Aorta (tissue), 5 donors: Measurements from ENCODE around the gene ATP2A3. TPM values are rescaled to one million over a fixed set of nuclear protein-coding genes. Genes with fewer than 3 reads are reported as not detected.

Experiments used
- ATAC-seq: fragments of 200-7000 bp; cut with Tn5 transposase; one replicate; pipeline ENCODE4 v1.9.1; 2022; ENCODE audit warnings: moderate library complexity; ENCODE audit not compliant: low FRiP score
- DNase-seq, 2 donors: peaks; one replicate each; pipeline ENCODE4 v3.0.0-alpha.2; 2020
- H3K27ac ChIP-seq, 2 donors: one replicate each; pipeline ENCODE4 v1.5.1; 2013; ENCODE audit warnings: low read length in 2 of 2, mild to moderate bottlenecking in 2 of 2, moderate library complexity in 2 of 2, control low read depth in 1 of 2, inconsistent platforms in 1 of 2, low read depth in 1 of 2
- H3K27me3 ChIP-seq, 2 donors: one replicate each; pipeline ENCODE4 v1.6.1; 2013; ENCODE audit warnings: control low read depth in 1 of 2, low read length in 1 of 2, mild to moderate bottlenecking in 1 of 2, moderate library complexity in 1 of 2; ENCODE audit not compliant: insufficient read depth in 2 of 2, control insufficient read depth in 1 of 2
- H3K36me3 ChIP-seq, 2 donors: one replicate each; pipeline ENCODE4 v1.6.1; 2013; ENCODE audit warnings: control low read depth in 1 of 2, low read length in 1 of 2, mild to moderate bottlenecking in 1 of 2; ENCODE audit not compliant: insufficient read depth in 2 of 2, control insufficient read depth in 1 of 2
- H3K4me1 ChIP-seq, 2 donors: one replicate each; pipeline ENCODE4 v1.6.1; 2013; ENCODE audit warnings: low read length in 2 of 2, control low read depth in 1 of 2, mild to moderate bottlenecking in 1 of 2, moderate library complexity in 1 of 2; ENCODE audit not compliant: insufficient read depth in 2 of 2, control insufficient read depth in 1 of 2
- H3K4me3 ChIP-seq, 2 donors: one replicate each; pipeline ENCODE4 v1.5.1; 2013; ENCODE audit warnings: low read length in 2 of 2, control low read depth in 1 of 2, mild to moderate bottlenecking in 1 of 2
- H3K9me3 ChIP-seq: one replicate; pipeline ENCODE4 v1.6.1; 2013; ENCODE audit warnings: mild to moderate bottlenecking, low read length; ENCODE audit not compliant: control insufficient read depth
- WGBS, 2 donors: extraction: QIAGEN DNeasy Blood & Tissue Kit; methylation state at CpG; one replicate each; pipeline ENCODE4 v1.1.7; 2013; 5-methylcytosine and 5-hydroxymethylcytosine counted together
- intact Hi-C, 2 donors: fragments of 100-400 bp; cut with DNase I; formaldehyde crosslinking; loops; one replicate each; pipeline versions ENCODE4 v1.14.2 to v1.15.0; 2022
- long read RNA-seq, 2 donors: library from polyadenylated mRNA; unstranded; transcript quantifications; one replicate each; pipeline ENCODE4 v2.0.0, GENCODE V29; 2020 to 2021
- polyA plus RNA-seq, 2 donors: library from polyadenylated mRNA; stranded (reverse); fragments of 200-250 nt; gene quantifications; one replicate each; pipeline ENCODE4 v1.2.3, GENCODE V29; 2013
- total RNA-seq, 2 donors: library from RNA; stranded (reverse); fragmentation: NEBNext Ultra II Directional; extraction: Animal tissue kit (Norgen Biotek cat#: 25700); gene quantifications; one replicate each; pipeline ENCODE4 v1.2.1, GENCODE V29; 2021
- donor health status: healthy with polysubstance abuse.
- donor health status: Bipolar disorder and iron deficiency.
- donor health status: DM: no; HTN: no; CAD: no.
- donor health status: DM: no; HTN: no; CAD: no.
- donor health status: DM: yes; HTN: yes; CAD: no.

The ATP2A3 gene
- total RNA-seq (10 to 100 TPM; 28.7 to 32.1 TPM), polyA plus RNA-seq (10 to 100 TPM in 1 of 2 donors, 1 to 10 TPM in 1; 7.5 to 88.7 TPM)
- long read RNA-seq, donor 1, partial matches to known transcripts: 15 of 29 reads
- long read RNA-seq, donor 1, other reads (novel, unspliced or antisense): 11 of 29 reads
- long read RNA-seq, donor 2, full-length matches to known transcripts: 3 of 23 reads
- long read RNA-seq, donor 2, partial matches to known transcripts: 13 of 23 reads
- long read RNA-seq, donor 2, other reads (novel, unspliced or antisense): 7 of 23 reads

DNA sequence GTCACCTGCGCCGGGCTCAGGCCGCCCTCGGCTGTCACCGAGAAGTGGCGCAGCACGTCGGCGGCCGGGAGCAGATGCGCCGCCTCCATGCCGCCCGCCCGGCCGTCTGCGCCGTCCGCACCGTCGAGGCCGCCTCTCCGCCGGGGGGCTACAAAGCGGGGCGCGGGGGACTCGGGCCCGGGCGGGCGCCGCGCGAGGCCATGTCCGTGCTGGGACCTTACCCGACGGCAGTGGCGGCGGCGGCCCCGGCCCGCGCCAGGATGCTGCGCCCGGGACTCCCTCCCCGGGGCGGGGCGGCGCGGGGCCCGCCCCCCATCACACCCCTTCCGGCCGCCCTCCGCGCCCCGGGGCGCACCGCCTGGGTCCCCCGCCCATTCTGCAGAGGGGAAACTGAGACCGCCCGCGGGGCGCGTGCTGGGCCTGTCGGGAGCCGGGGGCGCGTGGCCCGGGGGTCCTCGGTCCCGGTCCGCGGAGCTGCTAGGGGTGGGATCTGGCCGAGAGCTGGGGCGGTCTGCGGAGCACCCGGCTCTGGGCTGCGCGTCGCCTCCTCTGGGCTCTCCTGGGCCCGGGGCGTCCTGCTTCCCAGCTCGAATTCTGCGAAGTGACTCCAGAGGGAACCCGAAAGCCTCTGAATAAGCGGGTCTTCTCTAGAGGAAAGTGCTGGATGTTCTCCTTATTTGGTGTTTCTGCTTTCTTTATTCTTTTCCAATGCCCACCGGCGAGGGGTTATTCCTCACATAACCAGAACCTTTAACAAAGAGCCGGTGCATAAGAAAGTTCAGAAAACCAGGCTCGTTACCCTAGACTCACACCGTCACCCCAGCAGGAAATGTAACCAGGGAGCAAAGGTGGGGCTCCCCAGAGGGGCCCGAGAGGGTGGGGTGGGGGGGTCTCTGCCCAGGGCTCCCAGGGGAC, at the start of gene ATP2A3:
TSS of gene ATP2A3 (minus strand) at position 235 of the 915 bp plus-strand sequence. CDS start at position 89, 146 bp downstream.
- peak; percentile 76 for ATAC-seq
- Histone ChIP-seq H3K27ac (peak within 1 kb of the TSS; percentile 2 to 48), H3K9me3 (no peaks in the 10 kb centered on the region), H3K4me3 (peak within 1 kb of the TSS; percentile 60 to 75), H3K36me3 (no peaks in the 10 kb centered on the region), H3K27me3 (no peaks in the 10 kb centered on the region), H3K4me1 (no peaks in the 10 kb centered on the region)
- whole genome bisulfite sequencing, 2 donors: 0 to 1% methylated on average over 65 to 92 of the region's 92 CpGs
- peak in 1 of 2 donors; percentile 85 for DNase-seq
- intact Hi-C loops: loop anchor here in 1 of 2 donors (5.0 kb wide), 1 partner anchor 47 kb away; the partner anchor contains the start of gene P2RX1

DNA sequence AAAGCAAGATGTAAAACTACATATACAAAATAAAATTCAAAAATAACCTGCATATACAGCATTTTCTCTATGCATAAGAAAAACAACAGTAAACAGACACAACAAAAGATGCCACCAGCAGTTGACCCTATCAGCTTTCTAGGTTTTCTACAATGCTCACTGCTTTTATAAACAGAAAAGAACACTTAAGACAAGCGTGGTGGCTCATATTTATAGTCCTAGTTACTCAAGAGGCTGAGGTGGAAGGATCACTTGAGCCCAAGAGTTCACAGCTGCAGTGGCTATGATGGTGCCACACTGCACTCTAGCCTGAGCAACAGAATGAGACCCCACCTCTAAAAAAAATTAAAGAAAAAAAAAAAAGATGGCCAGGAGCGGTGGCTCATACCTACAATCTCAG, 46.5 kb upstream of the ATP2A3 start:
- intact Hi-C loops: no loop called here
- Histone ChIP-seq H3K4me1 (no peaks in the 10 kb centered on the region), H3K27me3 (no peaks in the 10 kb centered on the region), H3K27ac (no peak overlapping the region), H3K36me3 (peaks cover 0 to 6% of the 10 kb centered on the region in 2 donors), H3K4me3 (no peak overlapping the region), H3K9me3 (no peaks in the 10 kb centered on the region)
- ATAC-seq: no peak
- WGBS, 2 donors: 67 to 73% methylated on average over 2 of the region's 2 CpGs
- DNase-seq: no peak

DNA sequence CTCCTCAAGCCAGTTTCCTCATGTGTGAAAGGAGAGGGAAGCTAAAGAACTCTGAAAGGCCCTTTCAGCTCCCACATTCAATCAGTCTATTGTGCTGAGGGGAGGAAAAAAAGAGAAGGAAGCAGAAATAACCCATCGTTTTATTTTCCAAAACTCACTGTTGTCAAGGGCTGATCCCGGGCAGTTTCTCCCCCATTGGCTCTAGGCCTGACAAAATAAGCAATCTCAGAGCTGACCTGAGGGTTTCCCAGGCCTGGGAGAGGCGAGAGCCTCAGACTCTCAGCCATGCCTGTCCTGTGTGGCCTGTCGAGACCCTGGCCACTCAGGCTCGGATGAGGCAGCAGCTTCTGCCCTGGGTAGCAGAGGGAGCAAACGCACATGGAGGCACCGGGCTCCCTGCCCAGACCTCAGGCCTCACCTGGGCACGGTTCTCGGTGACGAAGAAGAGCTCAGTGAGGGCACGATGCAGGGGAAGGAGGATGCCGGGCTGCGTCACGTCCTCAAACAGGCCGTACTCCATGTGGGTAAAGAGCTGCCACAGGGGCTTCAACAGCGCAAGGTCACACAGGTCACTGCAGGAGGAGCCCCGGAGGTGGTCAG, 45.0 kb upstream of the ATP2A3 start:
- WGBS, 2 donors: 24 to 30% methylated on average over 17 of the region's 17 CpGs
- no peak overlapping the region for H3K4me3 ChIP-seq
- ATAC-seq: peak; percentile 34
- no peaks in the 10 kb centered on the region for H3K4me1 ChIP-seq
- peak overlapping the region in 1 of 2 donors; percentile 66 for H3K27ac ChIP-seq
- H3K9me3 ChIP-seq: no peaks in the 10 kb centered on the region
- no peaks in the 10 kb centered on the region for H3K27me3 ChIP-seq
- no peak for DNase-seq
- H3K36me3 ChIP-seq: peaks cover 0 to 6% of the 10 kb centered on the region in 2 donors
- intact Hi-C loops: loop anchor here in 1 of 2 donors (5.0 to 10.0 kb wide), 2 partner anchors 144 to 272 kb away; no protein-coding TSS in a partner anchor

DNA sequence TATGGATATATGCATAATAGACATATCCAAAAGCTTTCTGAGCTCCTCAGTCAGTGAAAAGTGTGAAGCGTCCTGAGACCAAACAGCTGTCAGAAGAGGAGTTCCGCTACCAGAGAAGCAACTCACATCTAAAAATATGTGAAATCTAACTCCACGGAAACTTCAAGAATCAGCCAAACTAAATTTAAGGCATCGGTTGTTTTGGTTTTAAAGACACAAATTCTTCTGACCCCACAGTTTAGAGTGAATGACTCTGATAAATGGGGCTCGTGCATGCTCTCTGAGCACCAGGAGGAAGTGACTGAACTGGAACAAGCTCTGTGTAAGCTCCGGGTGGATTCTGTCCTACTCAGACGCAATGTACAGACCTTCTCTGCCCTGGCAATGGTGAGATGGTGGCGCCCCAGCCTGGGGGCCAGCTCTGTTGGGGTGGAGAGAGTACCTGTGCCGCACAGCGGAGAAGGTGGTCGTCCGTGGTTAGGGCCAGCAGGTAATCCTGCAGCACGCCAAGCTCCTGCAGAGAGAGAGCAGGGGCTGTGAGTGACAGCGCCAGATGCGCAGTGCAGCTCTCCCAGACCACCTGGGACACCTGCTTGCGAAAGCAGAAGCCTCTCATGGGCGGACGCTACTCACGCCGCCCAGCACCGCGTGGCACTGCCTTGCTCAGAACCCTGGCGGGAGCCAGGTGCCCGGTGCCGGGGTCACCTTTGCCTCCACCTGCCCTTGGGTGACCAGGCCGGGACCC, 44.4 kb upstream of the ATP2A3 start:
- peak overlapping the region in 1 of 2 donors; percentile 66 for H3K27ac ChIP-seq
- H3K36me3 ChIP-seq: peaks cover 0 to 3% of the 10 kb centered on the region in 2 donors
- ATAC-seq (no peak), DNase-seq (no peak)
- 56 to 60% methylated on average over 26 of the region's 26 CpGs for WGBS, 2 donors
- intact Hi-C loops: loop anchor here in 1 of 2 donors (5.0 to 10.0 kb wide), 2 partner anchors 144 to 271 kb away; no protein-coding TSS in a partner anchor
- H3K4me1 ChIP-seq: no peaks in the 10 kb centered on the region
- no peak overlapping the region for H3K4me3 ChIP-seq
- no peaks in the 10 kb centered on the region for H3K9me3 ChIP-seq
- H3K27me3 ChIP-seq: no peaks in the 10 kb centered on the region

DNA sequence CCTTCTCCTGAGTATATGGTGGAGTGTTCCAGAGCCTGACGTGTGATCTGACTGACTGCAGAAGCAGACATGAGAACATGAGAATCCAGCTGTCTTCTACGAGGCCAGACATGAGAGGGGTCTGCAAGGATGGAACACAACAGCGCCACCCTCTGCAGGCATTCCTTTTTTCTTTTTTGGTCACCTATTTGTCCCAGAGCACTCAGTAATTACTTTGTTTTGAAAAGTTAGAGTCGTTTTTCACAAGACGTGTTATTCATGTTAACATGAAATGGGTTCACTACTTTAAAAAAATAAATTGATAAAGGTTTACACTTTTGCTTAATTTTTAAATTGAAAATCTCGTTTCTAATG, 43.8 kb upstream of the ATP2A3 start:
- H3K4me3 ChIP-seq: no peak overlapping the region
- 48 to 50% methylated on average over 6 of the region's 6 CpGs for WGBS, 2 donors
- intact Hi-C loops: loop anchor here in 1 of 2 donors (5.0 to 10.0 kb wide), 2 partner anchors 143 to 271 kb away; no protein-coding TSS in a partner anchor
- peaks cover 0 to 1% of the 10 kb centered on the region in 2 donors for H3K36me3 ChIP-seq
- no peak overlapping the region for H3K27ac ChIP-seq
- no peaks in the 10 kb centered on the region for H3K4me1 ChIP-seq
- DNase-seq (no peak), ATAC-seq (no peak)
- no peaks in the 10 kb centered on the region for H3K27me3 ChIP-seq
- no peaks in the 10 kb centered on the region for H3K9me3 ChIP-seq

DNA sequence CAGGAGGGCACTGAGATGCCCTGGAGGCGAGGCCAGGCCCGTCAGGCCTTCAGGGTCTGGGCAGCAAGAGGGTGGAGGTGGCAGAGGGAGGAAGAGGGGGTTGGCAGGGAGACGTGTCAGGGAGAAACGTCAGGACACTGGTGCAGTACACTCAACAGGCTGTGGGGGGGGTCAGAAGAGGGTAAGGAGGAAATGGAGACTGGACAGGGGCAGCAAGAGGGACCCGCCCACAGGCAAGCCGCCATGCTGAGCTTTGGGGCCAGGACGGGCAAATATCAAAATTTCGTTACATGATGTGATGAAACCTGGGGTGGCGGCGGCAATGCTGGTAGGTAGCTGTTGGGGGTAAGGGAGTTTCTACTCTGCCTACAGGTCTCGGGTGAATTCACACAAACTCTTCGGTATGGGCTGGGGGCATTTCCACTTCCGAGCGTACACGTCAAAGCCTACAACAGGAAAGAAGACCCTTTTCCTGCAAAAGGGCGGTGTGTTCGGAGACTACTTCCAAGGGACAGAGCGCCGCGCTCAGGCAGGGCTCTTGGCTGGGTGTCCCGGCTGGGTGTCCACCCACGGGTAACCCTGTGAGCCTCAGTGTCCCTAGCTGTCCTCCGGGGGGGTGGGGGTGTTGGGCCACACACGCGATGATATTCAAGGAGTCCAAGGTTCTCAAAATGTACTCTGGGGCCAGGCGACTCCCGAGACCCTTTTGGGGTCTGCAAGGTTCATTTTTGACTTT, 43.3 kb upstream of the ATP2A3 start:
- Histone ChIP-seq H3K9me3 (no peaks in the 10 kb centered on the region), H3K4me1 (no peaks in the 10 kb centered on the region), H3K27ac (no peak overlapping the region), H3K4me3 (no peak overlapping the region), H3K36me3 (peaks cover 0 to 1% of the 10 kb centered on the region in 2 donors), H3K27me3 (no peaks in the 10 kb centered on the region)
- ATAC-seq (no peak), DNase-seq (no peak)
- intact Hi-C loops: loop anchor here in 1 of 2 donors (5.0 to 10.0 kb wide), 2 partner anchors 143 to 270 kb away; no protein-coding TSS in a partner anchor
- 89 to 91% methylated on average over 27 of the region's 27 CpGs for WGBS, 2 donors

DNA sequence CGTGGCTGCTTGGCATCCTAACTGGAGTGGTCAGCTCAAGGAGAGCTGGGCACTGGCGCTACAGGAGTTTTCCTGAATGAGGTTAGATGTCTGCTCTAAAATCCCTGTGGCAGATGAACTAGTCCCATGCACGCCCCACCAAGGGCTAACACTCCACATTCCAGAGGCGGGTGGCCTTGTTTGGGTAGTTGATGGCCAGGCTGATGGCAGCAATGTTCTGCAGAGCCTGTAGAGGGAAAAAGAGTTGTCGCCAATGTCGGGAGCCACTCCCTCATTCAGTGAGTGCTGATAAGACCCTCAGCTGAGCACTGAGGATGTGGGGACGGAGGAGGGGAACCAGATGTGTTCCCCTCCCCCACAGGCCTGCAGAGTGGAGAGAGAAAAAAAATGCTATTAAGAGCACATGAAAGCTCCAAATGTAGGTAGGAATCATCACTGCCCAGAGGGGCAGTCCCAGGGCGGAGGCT, 42.5 kb upstream of the ATP2A3 start:
- Histone ChIP-seq H3K27me3 (no peaks in the 10 kb centered on the region), H3K27ac (no peak overlapping the region), H3K36me3 (no peaks in the 10 kb centered on the region), H3K4me1 (no peaks in the 10 kb centered on the region), H3K4me3 (no peak overlapping the region), H3K9me3 (no peaks in the 10 kb centered on the region)
- WGBS, 2 donors: 59 to 70% methylated on average over 8 of the region's 8 CpGs
- ATAC-seq (no peak), DNase-seq (no peak)
- intact Hi-C loops: loop anchor here in 1 of 2 donors (5.0 to 10.0 kb wide), 2 partner anchors 142 to 269 kb away; no protein-coding TSS in a partner anchor
